ENCODE results near the gene OR6B2. TPM values are rescaled to one million over a fixed set of nuclear protein-coding genes. Genes with fewer than 3 reads are reported as not detected.
"Not testable (repeated sequence)": the region's sequence is repeated elsewhere in the genome, so short reads cannot be mapped to it uniquely, and the experiment has no call there.

Gene OR6B2
- total and polyA plus RNA-seq, 5 donors from 2014 or later = not detected

DNA sequence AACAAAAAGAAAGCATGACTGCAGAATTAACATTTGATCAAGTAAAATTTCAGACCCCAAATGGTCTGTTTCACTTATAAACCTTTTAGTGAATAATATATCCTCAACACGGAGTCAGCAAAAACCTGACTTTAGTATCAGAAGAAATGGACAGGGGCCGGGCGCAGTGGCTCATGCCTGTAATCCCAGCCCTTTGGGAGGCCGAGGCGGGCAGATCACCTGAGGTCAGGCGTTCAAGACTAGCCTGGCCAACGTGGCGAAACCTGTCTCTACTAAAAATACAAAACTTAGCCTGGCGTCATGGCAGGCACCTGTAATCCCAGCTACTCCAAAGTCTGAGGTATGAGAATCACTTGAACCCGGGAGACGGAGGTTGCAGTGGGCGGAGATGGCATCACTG, 20.0 kb upstream of the OR6B2 start:
- peaks cover 12% of the 10 kb centered on the region for H3K27me3 Mint-ChIP-seq
- no peak for ATAC-seq (ENCODE audit: low read depth in 2 of 2)
- no peaks in the 10 kb centered on the region for H3K4me1 Mint-ChIP-seq
- H3K9me3 Mint-ChIP-seq = peaks cover 0 to 5% (median 0%) of the 10 kb centered on the region in 7 donors
- Histone ChIP-seq H3K4me1 (ENCODE audit: control insufficient read depth, insufficient read depth, low read length, poor library complexity, severe bottlenecking) (no peaks in the 10 kb centered on the region), H3K36me3 (ENCODE audit: control insufficient read depth, insufficient read depth, low read length) (no peaks in the 10 kb centered on the region), H3K4me3 (ENCODE audit: low read depth, low read length) (no peak overlapping the region), H3K9me3 (ENCODE audit: control insufficient read depth in 2 of 2, low read length in 2 of 2) (no peaks in the 10 kb centered on the region), H3K27ac (ENCODE audit: insufficient read depth, low read length, poor library complexity, severe bottlenecking) (no peak overlapping the region), H3K27me3 (ENCODE audit: control insufficient read depth, insufficient read depth, low read length) (peaks cover 3% of the 10 kb centered on the region)
- no peak overlapping the region for H3K27ac Mint-ChIP-seq
- no peak for DNase-seq
- no peak overlapping the region for H3K4me3 Mint-ChIP-seq
- no peaks in the 10 kb centered on the region for H3K36me3 Mint-ChIP-seq

DNA sequence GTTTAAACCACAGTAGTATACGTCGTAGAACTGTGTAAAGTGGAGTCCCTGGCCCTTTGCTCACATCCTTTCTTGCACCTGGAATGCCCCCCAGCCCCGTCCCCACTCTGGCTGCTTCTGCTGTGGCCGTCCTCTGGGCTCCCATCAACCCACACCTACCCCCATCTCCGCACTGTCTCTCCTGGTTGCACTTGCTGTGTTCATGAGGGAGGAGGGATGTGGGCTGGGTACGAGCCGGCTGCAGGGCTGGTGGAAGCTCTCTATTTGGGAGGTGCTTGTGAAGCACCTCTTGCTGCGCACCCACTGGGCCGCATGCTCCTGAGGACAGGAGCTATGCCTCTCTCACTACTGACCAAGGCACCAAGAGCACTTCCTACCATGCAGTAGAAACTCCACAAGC, 18.0 kb upstream of the OR6B2 start:
- Histone ChIP-seq H3K4me3 (ENCODE audit: low read depth, low read length) (no peak overlapping the region), H3K9me3 (ENCODE audit: control insufficient read depth in 2 of 2, low read length in 2 of 2) (no peaks in the 10 kb centered on the region), H3K27me3 (ENCODE audit: control insufficient read depth, insufficient read depth, low read length) (peaks cover 3% of the 10 kb centered on the region), H3K36me3 (ENCODE audit: control insufficient read depth, insufficient read depth, low read length) (no peaks in the 10 kb centered on the region), H3K27ac (ENCODE audit: insufficient read depth, low read length, poor library complexity, severe bottlenecking) (no peak overlapping the region), H3K4me1 (ENCODE audit: control insufficient read depth, insufficient read depth, low read length, poor library complexity, severe bottlenecking) (no peaks in the 10 kb centered on the region)
- H3K27ac Mint-ChIP-seq = peak overlapping the region in 1 of 3 donors; percentile 44
- no peak overlapping the region for H3K4me3 Mint-ChIP-seq
- H3K27me3 Mint-ChIP-seq = peaks cover 14% of the 10 kb centered on the region
- no peak for DNase-seq
- H3K9me3 Mint-ChIP-seq = peaks cover 0 to 2% (median 0%) of the 10 kb centered on the region in 7 donors
- no peak for ATAC-seq (ENCODE audit: low read depth in 2 of 2)
- H3K4me1 Mint-ChIP-seq = no peaks in the 10 kb centered on the region
- no peaks in the 10 kb centered on the region for H3K36me3 Mint-ChIP-seq

DNA sequence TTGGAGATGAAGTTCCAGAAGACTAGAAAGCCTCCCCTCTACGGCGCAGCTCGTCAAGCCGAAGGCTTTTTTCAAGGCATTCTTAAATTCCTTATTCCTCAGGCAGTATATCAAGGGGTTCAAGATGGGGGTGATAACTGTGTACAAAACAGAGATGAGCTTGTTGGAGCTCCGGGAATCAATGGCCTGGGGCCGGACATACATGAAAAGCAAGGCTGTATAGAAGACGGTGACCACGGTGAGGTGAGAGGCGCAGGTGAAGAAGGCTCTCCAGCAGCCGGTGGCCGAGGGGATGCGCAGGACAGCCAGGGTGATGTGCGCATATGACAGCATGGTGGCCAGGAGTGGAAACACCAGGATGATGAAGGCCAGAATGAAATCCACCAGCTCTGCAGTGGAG, 14.9 kb upstream of the OR6B2 start:
- H3K9me3 ChIP-seq (ENCODE audit: control insufficient read depth in 2 of 2, low read length in 2 of 2) = no peaks in the 10 kb centered on the region
- DNase-seq (no peak), ATAC-seq (ENCODE audit: low read depth in 2 of 2) (no peak)
- H3K4me3 Mint-ChIP-seq = no peak overlapping the region
- no peaks in the 10 kb centered on the region for H3K4me1 ChIP-seq (ENCODE audit: control insufficient read depth, insufficient read depth, low read length, poor library complexity, severe bottlenecking)
- peaks cover 9% of the 10 kb centered on the region for H3K27me3 Mint-ChIP-seq
- H3K9me3 Mint-ChIP-seq = peaks cover 0 to 2% (median 0%) of the 10 kb centered on the region in 7 donors
- no peaks in the 10 kb centered on the region for H3K36me3 ChIP-seq (ENCODE audit: control insufficient read depth, insufficient read depth, low read length)
- no peaks in the 10 kb centered on the region for H3K4me1 Mint-ChIP-seq
- H3K27me3 ChIP-seq (ENCODE audit: control insufficient read depth, insufficient read depth, low read length) = no peaks in the 10 kb centered on the region
- no peak overlapping the region for H3K27ac ChIP-seq (ENCODE audit: insufficient read depth, low read length, poor library complexity, severe bottlenecking)
- no peak overlapping the region for H3K4me3 ChIP-seq (ENCODE audit: low read depth, low read length)
- H3K27ac Mint-ChIP-seq = no peak overlapping the region
- H3K36me3 Mint-ChIP-seq = no peaks in the 10 kb centered on the region

DNA sequence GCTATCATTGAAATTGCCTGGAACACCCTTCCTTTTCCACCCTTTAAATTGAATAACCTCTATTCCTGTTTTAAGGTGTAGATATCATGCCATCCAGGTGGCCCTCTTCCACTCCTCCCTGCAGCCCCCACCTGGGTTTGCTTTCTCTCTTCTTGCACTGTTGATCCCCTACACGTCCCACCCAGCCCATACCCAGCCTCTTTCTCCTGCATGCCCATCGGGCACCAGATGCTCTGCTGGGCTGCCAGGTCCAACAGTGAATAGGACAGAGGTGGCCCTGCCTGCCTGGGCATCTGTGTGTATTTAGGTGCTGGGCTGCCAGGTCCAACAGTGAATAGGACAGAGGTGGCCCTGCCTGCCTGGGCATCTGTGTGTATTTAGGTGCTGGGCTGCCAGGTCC, 13.9 kb upstream of the OR6B2 start:
- not testable (repeated sequence) for H3K27ac ChIP-seq (ENCODE audit: insufficient read depth, low read length, poor library complexity, severe bottlenecking); H3K27ac Mint-ChIP-seq; H3K36me3 Mint-ChIP-seq; DNase-seq; H3K4me1 ChIP-seq (ENCODE audit: control insufficient read depth, insufficient read depth, low read length, poor library complexity, severe bottlenecking); H3K4me3 Mint-ChIP-seq; H3K27me3 Mint-ChIP-seq; ATAC-seq (ENCODE audit: low read depth in 2 of 2); H3K9me3 Mint-ChIP-seq; H3K4me3 ChIP-seq (ENCODE audit: low read depth, low read length); H3K9me3 ChIP-seq (ENCODE audit: control insufficient read depth in 2 of 2, low read length in 2 of 2); H3K27me3 ChIP-seq (ENCODE audit: control insufficient read depth, insufficient read depth, low read length); H3K36me3 ChIP-seq (ENCODE audit: control insufficient read depth, insufficient read depth, low read length); H3K4me1 Mint-ChIP-seq

DNA sequence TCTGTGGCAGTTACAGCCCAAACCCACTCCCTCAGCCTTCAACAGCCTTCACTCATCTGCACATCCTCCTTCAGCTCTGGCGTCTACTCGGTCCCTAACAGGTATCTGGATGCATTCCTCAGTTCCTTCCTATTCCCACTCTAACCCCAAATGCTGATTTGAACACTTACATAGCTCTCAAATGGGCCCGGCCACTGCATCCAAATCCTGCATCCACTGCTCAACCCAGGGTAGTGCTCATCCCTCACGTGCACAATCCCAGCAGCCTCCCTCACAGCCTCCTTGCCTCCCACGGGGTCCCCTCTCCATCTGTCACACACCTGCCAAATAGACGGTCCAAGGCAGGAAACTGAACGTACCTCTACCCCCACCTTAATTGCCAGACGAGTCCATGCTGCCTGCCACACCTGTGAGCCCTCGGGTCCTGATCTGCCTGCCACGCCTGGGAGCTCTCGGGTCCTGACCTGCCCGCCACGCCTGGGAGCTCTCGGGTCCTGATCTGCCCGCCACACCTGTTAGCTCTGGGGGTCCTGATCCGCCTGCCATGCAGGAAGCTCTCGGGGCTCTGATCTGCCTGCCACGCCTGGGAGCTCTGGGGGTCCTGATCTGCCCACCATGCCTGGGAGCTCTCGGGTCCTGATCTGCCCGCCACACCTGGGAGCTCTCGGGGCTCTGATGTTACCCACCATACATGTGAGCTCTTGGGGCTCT, 13.2 kb upstream of the OR6B2 start:
- no peak for ATAC-seq (ENCODE audit: low read depth in 2 of 2)
- peaks cover 9% of the 10 kb centered on the region for H3K27me3 Mint-ChIP-seq

DNA sequence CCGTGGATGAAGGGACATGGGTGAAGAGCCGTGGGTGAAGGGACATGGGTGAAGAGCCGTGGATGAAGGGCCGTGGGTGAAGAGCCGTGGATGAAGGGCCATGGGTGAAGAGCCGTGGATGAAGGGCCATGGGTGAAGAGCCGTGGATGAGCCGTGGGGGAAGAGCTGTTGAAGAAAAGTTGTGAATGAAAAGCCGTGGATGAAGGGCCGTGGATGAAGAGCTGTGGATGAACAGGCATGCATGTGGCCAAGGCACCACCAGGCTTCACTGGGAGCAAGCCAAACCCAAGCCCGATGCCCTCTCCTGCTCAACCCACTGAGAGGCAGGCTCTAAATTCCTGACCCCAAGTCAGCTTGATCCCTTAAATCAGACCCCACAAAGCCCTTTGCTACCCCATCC, 12.5 kb upstream of the OR6B2 start:
- no peak for DNase-seq
- peaks cover 0 to 2% (median 0%) of the 10 kb centered on the region in 7 donors for H3K9me3 Mint-ChIP-seq
- H3K4me1 Mint-ChIP-seq = no peaks in the 10 kb centered on the region
- no peaks in the 10 kb centered on the region for H3K9me3 ChIP-seq (ENCODE audit: control insufficient read depth in 2 of 2, low read length in 2 of 2)
- H3K36me3 ChIP-seq (ENCODE audit: control insufficient read depth, insufficient read depth, low read length) = no peaks in the 10 kb centered on the region
- H3K27me3 ChIP-seq (ENCODE audit: control insufficient read depth, insufficient read depth, low read length) = peaks cover 10% of the 10 kb centered on the region
- no peaks in the 10 kb centered on the region for H3K36me3 Mint-ChIP-seq
- H3K27me3 Mint-ChIP-seq = peaks cover 9% of the 10 kb centered on the region
- no peaks in the 10 kb centered on the region for H3K4me1 ChIP-seq (ENCODE audit: control insufficient read depth, insufficient read depth, low read length, poor library complexity, severe bottlenecking)
- H3K4me3 ChIP-seq (ENCODE audit: low read depth, low read length) = no peak overlapping the region
- no peak overlapping the region for H3K4me3 Mint-ChIP-seq
- ATAC-seq (ENCODE audit: low read depth in 2 of 2) = no peak
- no peak overlapping the region for H3K27ac Mint-ChIP-seq
- no peak overlapping the region for H3K27ac ChIP-seq (ENCODE audit: insufficient read depth, low read length, poor library complexity, severe bottlenecking)

More for the DNA sequence above, 13.2 kb upstream of the OR6B2 start:
- no peaks in the 10 kb centered on the region for H3K36me3 Mint-ChIP-seq
- no peak overlapping the region for H3K27ac Mint-ChIP-seq
- H3K27ac ChIP-seq (ENCODE audit: insufficient read depth, low read length, poor library complexity, severe bottlenecking) = no peak overlapping the region
- H3K4me1 ChIP-seq (ENCODE audit: control insufficient read depth, insufficient read depth, low read length, poor library complexity, severe bottlenecking) = no peaks in the 10 kb centered on the region
- no peaks in the 10 kb centered on the region for H3K4me1 Mint-ChIP-seq
- peaks cover 0 to 2% (median 0%) of the 10 kb centered on the region in 7 donors for H3K9me3 Mint-ChIP-seq
- no peaks in the 10 kb centered on the region for H3K36me3 ChIP-seq (ENCODE audit: control insufficient read depth, insufficient read depth, low read length)
- H3K9me3 ChIP-seq (ENCODE audit: control insufficient read depth in 2 of 2, low read length in 2 of 2) = no peaks in the 10 kb centered on the region
- H3K4me3 ChIP-seq (ENCODE audit: low read depth, low read length) = no peak overlapping the region
- H3K27me3 ChIP-seq (ENCODE audit: control insufficient read depth, insufficient read depth, low read length) = peaks cover 7% of the 10 kb centered on the region
- no peak for DNase-seq
- H3K4me3 Mint-ChIP-seq = no peak overlapping the region

- H3K4me1 ChIP-seq (ENCODE audit: control insufficient read depth, insufficient read depth, low read length, poor library complexity, severe bottlenecking) = no peaks in the 10 kb centered on the region
- DNase-seq (no peak), ATAC-seq (ENCODE audit: low read depth in 2 of 2) (no peak)
- Mint-ChIP-seq H3K36me3 (no peaks in the 10 kb centered on the region), H3K27ac (no peak overlapping the region), H3K4me3 (no peak overlapping the region), H3K4me1 (no peaks in the 10 kb centered on the region), H3K27me3 (peaks cover 15% of the 10 kb centered on the region), H3K9me3 (peaks cover 0 to 2% (median 0%) of the 10 kb centered on the region in 7 donors)
- peaks cover 17% of the 10 kb centered on the region for H3K27me3 ChIP-seq (ENCODE audit: control insufficient read depth, insufficient read depth, low read length)
- H3K9me3 ChIP-seq (ENCODE audit: control insufficient read depth in 2 of 2, low read length in 2 of 2) = no peaks in the 10 kb centered on the region
- no peak overlapping the region for H3K4me3 ChIP-seq (ENCODE audit: low read depth, low read length)
- H3K27ac ChIP-seq (ENCODE audit: insufficient read depth, low read length, poor library complexity, severe bottlenecking) = no peak overlapping the region
- H3K36me3 ChIP-seq (ENCODE audit: control insufficient read depth, insufficient read depth, low read length) = no peaks in the 10 kb centered on the region
Observed at GRCh38 chr2:240041363-240041762, 11.1 kb upstream of the OR6B2 start.

- Histone ChIP-seq H3K4me3 (ENCODE audit: low read depth, low read length) (no peak overlapping the region), H3K27me3 (ENCODE audit: control insufficient read depth, insufficient read depth, low read length) (peaks cover 20% of the 10 kb centered on the region), H3K36me3 (ENCODE audit: control insufficient read depth, insufficient read depth, low read length) (no peaks in the 10 kb centered on the region), H3K4me1 (ENCODE audit: control insufficient read depth, insufficient read depth, low read length, poor library complexity, severe bottlenecking) (no peaks in the 10 kb centered on the region), H3K9me3 (ENCODE audit: control insufficient read depth in 2 of 2, low read length in 2 of 2) (no peaks in the 10 kb centered on the region), H3K27ac (ENCODE audit: insufficient read depth, low read length, poor library complexity, severe bottlenecking) (no peak overlapping the region)
- Mint-ChIP-seq H3K4me3 (no peak overlapping the region), H3K27me3 (peaks cover 16% of the 10 kb centered on the region), H3K27ac (no peak overlapping the region), H3K4me1 (no peaks in the 10 kb centered on the region), H3K36me3 (no peaks in the 10 kb centered on the region), H3K9me3 (no peaks in the 10 kb centered on the region)
- DNase-seq (no peak), ATAC-seq (ENCODE audit: low read depth in 2 of 2) (no peak)
Observed at GRCh38 chr2:240037358-240037757, 7.1 kb upstream of the OR6B2 start.
